Activated CD4-positive, alpha-beta T cell treated with anti-CD3 and anti-CD28 coated beads, Interleukin-2, amount 50 U/mL, for 4 hours (primary cell): Measurements from ENCODE around the gene CES2.
A peak's percentile ranks its signal among the peaks of the same experiment; 100 is the strongest.
"Not testable (repeated sequence)": the region's sequence is repeated elsewhere in the genome, so short reads cannot be mapped to it uniquely, and the experiment has no call there.

Experiments
- DNase-seq, 2 experiments: peaks; one replicate each; pipeline ENCODE4 v3.0.0-alpha.2; 2020

The CES2 gene, protein sequence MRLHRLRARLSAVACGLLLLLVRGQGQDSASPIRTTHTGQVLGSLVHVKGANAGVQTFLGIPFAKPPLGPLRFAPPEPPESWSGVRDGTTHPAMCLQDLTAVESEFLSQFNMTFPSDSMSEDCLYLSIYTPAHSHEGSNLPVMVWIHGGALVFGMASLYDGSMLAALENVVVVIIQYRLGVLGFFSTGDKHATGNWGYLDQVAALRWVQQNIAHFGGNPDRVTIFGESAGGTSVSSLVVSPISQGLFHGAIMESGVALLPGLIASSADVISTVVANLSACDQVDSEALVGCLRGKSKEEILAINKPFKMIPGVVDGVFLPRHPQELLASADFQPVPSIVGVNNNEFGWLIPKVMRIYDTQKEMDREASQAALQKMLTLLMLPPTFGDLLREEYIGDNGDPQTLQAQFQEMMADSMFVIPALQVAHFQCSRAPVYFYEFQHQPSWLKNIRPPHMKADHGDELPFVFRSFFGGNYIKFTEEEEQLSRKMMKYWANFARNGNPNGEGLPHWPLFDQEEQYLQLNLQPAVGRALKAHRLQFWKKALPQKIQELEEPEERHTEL

DNA sequence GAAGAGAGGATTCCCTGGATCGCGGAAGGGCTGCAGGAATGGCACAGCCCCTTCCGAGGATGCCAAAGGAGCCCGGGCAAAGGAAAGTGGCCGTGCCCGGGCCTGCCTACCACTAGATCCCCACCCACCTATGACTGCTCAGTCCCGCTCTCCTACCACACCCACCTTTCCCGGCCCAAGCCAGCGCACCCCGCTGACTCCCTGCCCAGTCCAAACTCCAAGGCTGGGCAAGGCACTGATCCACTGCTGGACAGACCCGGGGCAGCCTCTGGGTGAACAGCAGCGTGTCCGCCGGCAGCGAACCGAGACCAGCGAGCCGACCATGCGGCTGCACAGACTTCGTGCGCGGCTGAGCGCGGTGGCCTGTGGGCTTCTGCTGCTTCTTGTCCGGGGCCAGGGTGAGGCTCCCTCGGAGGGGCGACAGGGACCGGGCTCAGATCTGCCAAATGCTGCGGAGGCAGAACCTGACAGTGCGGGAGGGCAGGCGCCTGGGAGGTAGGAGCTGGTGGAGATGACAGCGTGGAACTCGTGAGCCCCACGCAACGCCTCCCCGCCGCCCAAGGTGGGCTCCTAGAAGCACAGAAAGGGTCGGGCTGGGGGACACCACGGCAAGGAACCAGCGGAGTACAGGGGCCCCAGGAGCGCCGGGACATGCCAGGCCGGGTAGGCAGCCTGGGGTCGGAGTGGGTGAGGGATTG lies at the start of gene CES2:
Gene CES2, plus strand, starts transcription at position 203 of the 698 bp plus-strand sequence. Its CDS starts 120 bp downstream, at position 323.
- DNase-seq, result no peak

DNA sequence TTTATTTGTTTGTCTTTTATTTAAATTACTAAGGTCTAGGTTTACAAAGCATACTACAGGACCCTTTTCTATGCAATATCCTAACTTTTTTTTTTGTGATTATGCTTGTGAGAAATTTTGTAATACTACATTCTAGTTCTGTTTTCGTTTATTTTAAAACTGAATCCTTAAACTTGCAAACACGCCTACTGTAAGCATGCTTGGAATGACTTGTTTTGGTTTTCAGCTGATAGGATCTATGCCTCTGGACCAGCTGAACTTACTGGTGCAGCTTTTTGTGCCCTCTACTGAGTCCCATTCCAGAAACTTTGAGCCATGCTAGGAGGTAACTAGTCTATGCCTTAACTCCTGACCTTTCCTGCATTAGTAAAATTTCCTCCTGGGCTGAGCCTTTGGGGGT lies 49.0 kb upstream of the CES2 start:
- no peak for DNase-seq

DNA sequence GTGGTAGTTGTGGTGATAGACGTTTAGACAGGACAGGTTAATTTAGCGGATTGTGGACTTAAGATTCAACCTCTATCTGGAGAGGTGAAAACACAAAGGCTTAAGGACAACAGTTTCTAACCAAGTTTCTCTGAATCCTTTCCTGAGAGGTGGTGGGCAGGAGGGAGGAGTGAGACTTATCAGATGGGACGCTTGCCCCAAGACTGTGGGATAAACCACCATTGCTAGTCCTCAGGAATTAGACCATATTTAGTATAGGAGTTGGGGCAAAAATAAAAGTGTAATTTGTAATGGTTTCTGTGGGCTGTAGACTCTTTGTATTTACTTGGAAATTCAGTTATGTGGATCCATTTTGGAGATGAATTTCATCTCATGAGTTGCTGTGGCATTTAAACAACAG lies 48.4 kb upstream of the CES2 start:
- DNase-seq, result no peak

DNA sequence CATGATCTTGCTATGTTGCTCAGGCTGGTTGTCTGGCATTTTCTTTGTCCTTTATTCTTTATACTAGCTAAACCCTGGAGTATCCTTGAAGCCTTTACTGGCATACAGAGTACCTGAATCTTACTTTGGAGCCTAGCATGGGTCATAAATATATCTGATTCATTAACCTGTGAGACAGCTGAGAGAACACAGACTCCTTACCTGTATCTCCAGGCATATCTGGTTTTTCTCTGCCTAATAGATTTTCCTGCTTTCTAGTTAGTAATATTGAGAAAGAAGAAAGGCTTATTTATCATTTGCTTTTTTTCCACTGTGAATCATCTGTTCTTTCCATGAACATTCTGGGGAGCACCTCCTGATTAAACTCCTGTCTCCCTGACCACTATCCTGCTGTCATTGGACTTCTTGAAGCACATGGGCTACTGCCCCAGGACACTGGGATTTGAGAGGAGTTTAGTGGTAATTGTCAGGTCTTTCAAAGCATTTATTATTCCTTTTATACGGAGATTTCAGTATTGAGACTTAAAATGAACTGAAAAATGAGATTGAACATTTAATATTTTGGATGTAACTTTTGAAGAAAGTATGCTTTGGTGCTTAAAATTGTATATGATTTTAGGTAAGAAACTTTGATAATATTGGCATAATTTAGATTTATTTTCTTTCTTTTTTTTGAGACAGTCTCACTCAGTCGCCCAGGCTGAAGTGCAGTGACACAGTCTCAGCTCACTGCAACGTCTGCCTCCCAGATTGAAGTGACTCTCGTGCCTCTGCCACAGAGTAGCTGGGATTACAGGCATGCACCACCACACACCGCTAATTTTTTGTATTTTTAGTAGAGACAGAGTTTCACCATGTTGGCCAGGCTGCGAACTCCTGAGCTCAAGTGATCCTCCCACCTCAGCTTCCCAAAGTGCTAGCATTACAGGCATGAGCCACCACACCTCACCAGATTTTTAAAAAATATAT lies 46.4 kb upstream of the CES2 start:
- no peak for DNase-seq

DNA sequence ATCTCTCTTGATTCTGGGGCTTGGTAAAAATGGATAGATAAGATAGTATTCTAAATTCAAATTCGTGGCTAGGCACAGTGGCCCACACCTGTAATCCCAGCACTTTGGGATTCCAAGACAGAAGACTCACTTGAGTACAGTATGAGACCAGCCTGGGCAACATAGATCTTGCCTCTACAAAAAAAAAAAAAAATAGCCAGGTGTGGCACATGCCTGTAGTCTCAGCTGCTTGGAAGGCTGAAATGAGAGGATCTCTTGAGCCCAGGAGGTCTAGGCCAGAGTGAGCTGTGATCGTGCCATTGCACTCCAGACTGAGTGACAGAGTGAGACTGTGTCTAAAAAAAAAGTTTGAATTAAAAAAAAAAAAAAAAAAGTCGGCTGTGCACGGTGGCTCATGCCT lies 45.7 kb upstream of the CES2 start:
- no peak for DNase-seq

DNA sequence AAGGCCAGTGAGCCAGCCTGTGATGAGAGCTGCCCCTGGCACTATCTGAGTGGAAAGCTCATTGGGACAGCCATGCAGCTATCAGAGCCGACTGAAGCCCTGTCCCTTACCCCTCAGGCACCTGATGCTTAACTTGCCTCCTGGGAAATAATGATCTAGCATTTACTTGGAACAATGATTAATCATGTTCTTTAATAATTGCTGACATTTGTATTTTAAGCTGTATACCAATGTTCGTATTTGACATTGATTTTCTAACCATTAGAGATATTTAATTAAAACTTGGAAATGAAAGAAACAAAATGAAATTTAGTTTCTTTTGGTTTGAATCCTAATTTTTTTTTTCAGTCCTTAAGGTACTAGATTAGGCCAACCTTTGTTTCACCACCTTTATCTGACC lies 44.5 kb upstream of the CES2 start:
- no peak for DNase-seq

DNA sequence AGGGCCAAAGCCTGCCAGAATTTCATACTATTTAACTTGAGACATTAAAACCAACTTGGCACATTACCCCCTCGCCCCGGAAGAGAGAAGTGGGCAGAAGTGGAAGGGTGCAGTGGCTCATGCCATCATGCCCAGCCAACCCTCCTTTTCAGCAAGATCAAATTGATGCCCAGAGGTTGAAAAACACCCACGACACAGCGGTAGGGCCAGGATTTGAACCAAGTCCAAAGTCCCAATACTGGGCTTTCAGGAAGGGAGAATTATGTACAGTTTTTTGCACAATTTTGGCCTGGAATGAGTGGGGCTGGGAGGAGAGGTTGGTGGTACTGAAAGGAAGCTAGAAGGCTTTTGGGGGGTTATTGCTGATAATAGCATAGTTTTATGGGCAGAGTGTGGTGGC lies 44.0 kb upstream of the CES2 start:
- DNase-seq, result no peak

DNA sequence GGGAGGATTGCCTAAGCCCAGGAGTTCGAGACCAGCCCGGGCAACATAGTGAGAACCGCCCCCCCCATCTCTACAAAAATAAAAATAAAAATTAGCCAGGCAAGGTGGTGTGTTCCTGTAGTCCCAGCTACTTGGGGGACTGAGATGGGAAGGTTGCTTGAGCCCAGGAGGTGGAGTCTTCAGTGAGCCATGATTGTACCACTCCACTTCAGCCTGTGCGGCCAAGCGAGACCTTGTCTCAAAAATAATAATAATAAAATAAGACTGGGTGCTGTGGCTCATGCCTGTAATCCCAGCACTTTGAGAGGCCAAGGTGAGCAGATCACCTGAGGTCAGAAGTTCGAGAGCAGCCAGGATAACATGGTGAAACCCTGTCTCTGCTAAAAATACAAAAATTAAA lies 43.5 kb upstream of the CES2 start:
- DNase-seq, result no peak

DNA sequence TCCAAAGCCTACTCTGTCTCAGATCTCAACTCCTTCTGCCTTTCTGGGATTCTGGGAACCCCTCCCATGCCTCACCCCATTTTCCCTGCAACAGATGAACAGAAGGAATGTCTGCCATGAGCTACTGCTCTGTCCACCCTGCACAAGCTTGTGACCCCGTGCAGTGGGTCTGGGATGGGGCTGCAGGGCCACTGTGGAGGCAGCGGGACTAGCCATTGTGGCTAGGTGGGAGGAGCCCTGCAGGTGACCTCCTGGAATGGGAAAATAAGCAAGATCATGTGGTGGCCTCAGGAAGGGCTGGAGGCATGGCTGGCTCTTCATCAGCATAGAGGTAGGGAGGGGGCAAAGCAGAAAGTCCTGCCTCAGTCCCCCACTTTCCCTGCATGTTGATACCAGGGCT lies 41.3 kb upstream of the CES2 start:
- DNase-seq, result no peak

DNA sequence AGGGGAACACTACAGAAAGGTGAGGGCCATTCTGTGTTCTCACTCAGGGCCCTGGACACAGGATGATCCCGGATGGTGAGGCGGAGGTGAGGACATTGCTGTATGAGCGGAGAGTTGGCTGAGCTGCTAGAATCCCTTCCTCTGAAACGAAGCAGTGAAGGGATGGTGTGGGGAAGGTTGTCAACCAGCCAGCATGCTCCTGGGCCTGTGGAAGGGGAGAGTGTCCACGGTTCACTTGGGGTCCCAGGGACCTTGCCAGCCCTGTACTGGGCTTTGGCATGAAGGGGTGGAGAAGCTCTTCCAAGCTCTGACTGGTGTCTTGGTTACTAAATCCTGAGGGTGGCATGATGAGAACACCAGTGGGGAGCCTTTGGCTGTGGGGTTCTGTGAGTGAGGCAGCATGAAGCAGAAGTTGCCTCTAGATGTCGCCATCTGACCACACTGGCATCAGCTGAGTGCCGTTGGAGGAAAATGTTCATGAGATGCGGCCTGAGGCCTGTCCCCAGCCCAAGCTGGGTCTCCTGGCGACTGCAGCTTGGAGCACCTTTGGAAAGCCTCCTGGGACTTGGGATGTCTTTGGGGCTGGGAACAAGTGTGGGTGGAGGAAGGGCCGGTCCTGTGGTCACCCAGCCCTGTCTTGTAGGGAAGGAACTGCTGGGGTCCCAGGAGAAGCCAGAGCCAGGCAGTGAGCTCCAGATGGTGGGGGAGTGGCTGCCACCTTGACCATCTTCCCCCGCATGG lies 40.2 kb upstream of the CES2 start:
- DNase-seq, result peak; percentile 58 to 60

DNA sequence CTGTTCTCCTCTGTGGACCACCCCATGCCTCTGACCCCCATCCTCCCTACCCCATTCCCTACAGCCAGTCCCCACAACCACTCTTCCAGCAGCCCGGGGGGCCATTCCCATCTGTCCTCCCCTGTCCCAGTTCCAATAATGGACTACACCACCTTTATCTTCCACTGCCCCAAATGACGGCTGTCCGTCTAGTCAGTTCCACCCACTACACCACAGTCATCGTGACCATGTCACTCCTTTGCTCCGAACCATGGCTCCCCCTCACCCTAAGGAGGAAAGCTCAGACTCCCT lies 39.7 kb upstream of the CES2 start:
- no peak for DNase-seq

DNA sequence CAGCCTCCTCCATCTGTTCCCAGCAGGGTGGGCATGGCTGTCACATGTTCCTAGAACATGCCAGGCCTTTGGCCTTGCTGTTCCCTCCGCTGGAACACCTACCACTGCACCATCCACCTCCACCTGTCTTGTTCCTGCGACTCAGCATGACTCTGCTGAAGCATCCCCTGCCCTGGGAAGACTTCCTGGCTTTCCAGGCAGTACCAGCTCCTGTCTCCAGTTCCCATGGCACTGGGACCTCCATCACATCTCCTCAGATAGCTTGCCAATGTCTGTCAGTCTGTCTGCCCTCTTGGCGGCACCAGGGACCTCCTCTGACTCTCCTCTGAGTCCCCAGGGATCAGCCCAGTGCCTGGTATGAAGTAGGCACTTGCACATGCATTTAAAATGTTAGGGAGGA lies 39.3 kb upstream of the CES2 start:
- no peak for DNase-seq

DNA sequence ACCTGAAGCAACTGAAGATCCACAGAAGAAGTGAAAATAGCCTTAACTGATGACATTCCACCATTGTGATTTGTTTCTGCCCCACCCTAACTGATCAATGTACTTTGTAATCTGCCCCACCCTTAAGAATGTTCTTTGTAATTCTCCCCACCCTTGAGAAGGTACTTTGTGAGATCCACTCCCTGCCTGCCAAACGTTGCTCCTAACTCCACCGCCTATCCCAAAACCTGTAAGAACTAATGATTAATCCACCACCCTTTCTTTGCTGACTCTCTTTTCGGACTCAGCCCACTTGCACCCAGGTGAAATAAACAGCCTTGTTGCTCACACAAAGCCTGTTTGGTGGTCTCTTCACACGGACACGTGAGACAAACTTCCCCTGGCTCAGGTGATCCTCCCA lies 38.6 kb upstream of the CES2 start:
- not testable (repeated sequence) for DNase-seq

DNA sequence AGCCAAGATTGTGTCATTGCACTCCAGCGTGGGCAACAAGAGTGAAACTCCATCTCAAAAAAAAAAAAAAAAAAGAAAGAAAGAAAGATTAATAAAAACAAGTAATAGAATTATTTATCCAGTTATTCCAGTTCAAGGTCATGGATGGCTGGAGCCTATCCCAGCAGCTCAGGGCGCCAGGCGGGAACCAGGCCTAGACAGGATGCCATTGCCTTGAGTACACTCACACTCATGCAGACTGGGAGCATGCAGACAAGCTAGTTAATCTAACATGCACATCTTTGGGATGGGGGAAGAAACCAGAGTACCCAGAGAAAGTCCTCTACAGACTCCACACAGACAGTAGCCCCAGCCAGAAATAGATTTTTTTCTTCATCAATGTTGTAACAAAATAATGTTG lies 37.1 kb upstream of the CES2 start:
- no peak for DNase-seq

DNA sequence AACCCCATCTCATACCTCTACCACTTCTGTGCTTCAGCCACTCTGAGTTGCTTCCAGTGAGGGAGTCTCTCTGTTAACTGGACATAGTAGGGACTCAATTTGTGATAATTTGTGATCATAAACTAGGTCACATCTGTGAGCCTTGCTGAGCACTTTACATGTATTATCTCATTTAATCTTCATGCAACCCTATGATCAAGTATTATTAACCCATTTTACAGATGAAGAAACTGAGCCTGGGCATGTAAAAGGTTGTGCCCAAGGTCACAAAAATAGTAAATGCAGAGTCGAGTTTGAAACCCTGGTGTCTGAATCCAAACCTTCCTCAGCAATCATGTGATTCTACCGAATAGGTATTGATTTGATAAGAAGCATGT lies 36.4 kb upstream of the CES2 start:
- DNase-seq, result no peak

DNA sequence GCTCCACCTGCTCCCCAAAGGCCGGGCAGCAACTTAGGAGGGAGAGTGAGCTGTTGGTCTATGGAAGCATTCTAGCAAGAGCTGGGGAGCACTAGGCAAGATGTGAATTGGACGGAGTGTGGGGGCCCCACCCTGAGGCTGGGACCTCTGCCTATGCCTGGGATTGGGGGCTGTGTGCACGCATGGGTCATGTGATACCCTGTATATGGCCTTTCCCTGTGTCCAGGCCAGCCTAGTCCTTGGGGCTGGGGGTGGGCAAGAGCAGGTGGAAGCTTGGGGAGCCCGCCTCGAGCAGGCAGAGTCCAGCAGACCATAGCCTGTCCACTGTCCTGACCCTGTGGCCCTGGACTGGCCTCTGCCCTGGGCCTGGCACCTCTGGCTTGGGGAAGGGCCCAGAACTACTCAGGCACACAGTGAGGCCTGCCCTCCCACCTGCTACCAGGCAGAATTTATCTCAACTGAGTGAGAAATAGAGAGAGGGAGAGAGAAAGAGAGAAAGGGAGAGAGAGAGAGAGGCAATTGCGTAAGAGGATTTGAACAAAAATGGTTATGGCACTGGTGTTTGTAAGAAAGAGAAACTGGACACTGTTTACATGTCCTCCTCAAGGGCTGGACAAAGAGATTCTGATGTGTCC lies 35.9 kb upstream of the CES2 start:
- DNase-seq, result no peak

DNA sequence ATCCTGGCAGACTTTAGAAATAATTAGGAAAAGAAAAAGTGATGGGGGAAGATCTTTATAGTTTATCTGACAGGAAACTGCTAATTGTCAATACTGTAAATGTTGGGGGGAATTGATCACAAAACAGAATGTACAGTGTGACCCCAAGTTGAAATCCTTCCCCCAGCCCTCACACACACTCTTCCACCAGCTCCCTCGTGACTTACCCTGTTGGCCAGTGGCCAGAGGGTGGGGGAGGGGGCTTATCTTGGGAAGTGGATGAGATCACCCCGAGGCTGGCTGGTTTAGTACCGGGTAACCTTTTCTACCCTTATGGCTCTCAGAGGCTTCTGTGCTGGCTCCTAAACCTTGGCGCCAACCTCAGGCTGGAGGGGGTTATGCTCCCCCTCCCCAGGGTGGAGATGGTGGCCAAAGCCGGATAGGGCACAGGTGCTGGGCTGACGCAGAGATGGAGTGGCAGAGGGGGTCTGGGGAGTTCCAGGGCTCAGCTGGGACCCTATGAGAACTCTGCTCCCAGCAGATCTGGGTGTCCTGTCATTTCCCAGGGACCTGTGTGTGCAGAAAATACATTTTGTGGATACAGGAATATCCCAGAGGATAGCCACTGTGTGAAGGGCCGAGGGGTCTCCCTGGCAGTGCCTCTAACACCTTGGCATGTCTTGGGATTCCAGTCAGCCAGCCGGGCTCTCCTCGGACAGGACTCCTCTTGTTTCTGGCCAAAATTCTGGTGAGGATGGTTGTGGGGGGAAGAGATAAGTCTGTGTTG lies 35.2 kb upstream of the CES2 start:
- no peak for DNase-seq

DNA sequence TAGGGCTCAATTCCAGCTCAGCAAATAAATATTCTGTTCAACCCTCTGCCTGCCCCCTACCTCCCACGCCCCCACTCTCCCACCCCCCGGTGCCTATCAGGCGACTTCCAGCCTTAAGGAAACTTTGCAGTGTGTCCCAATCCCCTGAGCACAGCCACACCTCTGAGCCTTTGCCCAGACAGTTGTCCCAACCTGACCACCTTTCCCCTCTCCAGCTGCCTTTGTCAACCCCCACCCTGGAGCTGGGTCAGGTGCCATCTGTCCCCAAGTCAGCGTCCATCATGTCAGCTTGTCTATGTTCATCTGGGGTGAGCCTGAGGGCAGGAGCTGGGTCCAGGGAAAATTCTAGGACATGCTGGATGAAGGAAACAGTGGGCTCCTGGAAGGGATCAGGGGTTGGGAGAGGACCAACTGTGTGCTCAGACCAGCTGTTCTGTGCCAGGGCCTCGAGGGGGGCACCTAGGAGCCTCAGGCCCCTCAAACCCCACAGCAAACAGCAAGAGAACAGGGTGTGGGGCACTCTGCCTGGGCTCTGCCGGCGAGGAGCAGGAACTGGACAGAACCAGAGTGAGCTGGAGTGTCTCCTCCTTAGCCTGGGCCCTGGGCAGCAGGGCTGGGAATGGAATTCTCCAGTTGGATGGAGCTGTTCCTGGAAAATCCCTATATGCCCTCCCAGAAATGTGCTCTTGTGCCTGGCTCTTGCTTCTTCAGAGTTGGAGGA lies 34.4 kb upstream of the CES2 start:
- no peak for DNase-seq

DNA sequence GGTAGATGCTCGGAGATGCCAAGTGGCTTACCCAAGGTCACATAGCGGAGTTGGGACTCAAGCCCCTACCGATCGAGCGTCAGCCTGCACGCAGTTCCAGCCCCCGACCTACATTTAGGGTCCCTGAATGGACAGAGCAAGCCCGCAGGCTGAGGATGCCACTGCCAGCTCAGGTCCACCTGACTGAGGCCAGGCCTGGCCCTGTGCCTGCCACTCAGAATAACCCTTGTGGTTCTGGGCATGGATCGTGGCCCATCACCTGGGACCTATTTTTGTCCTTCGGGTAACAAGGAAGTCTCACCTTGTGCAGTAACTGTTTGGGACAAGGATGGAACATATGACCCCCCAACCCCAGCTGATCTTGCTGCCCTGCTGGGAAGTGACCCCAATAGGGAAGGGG lies 33.7 kb upstream of the CES2 start:
- DNase-seq, result no peak
